NCI-H187 treated with DMSO at 0.1 percent for 48 hours (cell line): ENCODE results near the gene NHS.

Experiments used
- DNase-seq: peaks from one replicate; lab custom pipeline; 2025; lab: John Stamatoyannopoulos, UW

The NHS gene

DNA sequence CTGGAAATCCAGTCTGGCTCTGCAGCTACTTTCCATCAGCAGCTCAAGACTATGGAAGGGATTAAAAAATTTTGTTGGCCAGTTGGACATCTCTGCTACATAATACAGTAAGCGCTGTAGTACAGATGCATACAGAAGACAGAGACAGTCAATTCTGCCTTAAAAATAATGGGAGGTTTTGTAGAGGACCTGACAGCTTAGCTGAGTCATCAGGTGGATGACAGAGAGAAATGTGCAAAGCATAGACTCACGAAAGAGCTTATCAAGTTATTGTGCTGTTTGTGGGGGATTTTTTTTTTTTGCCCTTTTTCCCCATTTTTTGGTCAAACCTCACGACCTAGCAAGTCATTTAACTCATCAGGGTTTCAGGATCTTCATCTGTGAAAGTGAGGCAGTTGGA is 213.3 kb downstream of the NHS start:
- DNase-seq = no peak

- peak; percentile 28 for DNase-seq
Measured at GRCh38 chrX:17590892-17591740, 216.1 kb downstream of the NHS start.

- no peak for DNase-seq
Measured at GRCh38 chrX:17591741-17592110, 216.7 kb downstream of the NHS start.

GRCh38 chrX:17592117-17592516 is 217.1 kb downstream of the NHS start:
- DNase-seq = no peak

GRCh38 chrX:17594693-17595092 is 219.7 kb downstream of the NHS start:
- no peak for DNase-seq

DNA sequence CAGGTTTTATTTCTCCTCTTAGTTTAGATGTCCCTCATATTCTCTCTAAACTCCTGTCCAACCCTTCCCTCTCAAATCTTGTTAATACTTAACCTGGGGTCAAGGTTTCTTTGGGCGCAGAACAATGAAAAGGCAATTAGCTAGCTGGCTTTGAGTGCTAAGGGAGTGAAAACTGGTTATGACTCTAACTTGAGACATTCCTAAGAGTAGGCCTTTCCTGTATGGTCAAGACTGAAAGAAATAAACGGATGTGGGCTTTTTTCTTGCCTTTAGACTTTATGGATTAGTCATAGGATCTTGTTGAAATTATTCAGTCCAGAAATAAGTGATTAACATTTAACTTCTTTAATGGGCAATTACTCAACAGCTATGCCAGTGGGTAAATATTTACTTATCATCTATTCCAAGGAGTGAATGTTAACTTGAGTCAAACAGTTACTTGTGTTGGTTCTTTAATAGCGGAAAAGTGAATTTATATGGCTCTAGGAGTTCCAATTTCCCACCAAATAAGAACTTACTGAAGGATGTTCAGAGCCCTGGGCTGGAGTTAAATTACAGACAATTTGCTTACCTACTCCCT is 220.5 kb downstream of the NHS start:
- no peak for DNase-seq

DNA sequence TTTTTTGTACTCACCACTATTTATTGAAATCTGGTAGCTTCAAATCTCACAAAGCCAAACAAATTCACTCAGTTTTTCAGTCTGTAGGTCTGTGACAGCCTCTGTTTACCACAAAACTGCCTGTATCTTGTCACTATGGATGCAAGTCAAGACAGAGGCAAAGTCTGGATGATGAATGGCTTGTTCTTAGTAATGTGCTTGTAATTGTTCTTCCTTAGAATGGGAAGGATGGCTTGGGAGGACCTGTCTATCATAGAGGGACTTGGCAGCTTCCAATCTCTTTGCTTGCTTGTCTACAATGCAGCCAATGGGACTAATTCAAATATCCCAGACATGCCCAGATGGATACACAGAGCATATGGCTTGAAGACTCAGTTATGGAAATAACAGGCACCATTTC is 221.1 kb downstream of the NHS start:
- DNase-seq = no peak

GRCh38 chrX:17596546-17597205 is 221.7 kb downstream of the NHS start:
- no peak for DNase-seq

DNA sequence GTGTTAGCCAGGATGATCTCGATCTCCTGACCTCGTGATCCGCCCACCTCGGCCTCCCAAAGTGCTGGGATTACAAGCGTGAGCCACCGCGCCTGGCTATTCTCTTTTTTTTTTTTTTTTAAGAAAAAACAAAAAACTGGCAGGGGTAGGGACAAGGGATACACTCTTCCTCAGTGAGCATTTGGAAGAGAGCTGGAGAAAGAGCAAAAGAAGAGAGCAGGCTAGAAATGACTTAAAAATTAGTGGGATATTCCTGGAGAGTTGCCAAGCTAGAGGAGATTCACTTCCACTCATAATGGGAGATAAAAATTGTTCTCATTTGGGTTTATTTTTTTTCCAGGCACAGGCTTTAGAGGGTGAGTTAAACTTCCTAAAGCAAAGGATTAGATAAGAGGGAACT is 222.3 kb downstream of the NHS start:
- DNase-seq = no peak

DNA sequence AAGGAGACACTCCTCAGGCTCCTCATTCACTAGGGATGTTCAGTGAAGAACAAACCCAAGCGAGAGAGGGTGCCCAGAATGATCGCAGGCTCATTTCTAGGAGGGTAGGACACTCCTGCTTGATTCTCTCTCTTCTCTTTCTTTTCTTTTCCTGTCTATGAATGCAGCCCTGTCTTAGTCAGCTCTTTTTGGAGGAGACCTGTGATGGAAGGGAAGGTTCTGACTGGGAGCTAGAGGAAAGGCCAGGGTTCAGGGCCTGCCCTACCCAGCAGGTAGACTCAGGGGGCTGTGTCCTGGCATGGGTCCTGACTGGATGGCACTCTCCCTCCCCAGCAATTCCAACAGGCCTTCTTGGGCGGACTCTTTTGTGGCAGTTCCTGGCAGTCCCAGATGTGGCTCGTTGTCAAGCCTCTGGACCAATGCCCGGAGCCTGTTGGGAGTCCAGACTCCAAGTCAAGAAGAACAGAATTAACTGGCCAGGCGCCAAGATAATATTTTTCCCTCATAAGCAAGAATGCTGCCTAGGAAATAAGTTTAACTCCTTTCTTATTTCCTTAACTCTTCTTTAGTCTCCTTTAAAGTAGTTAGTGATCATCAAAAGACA is 222.9 kb downstream of the NHS start:
- no peak for DNase-seq

DNA sequence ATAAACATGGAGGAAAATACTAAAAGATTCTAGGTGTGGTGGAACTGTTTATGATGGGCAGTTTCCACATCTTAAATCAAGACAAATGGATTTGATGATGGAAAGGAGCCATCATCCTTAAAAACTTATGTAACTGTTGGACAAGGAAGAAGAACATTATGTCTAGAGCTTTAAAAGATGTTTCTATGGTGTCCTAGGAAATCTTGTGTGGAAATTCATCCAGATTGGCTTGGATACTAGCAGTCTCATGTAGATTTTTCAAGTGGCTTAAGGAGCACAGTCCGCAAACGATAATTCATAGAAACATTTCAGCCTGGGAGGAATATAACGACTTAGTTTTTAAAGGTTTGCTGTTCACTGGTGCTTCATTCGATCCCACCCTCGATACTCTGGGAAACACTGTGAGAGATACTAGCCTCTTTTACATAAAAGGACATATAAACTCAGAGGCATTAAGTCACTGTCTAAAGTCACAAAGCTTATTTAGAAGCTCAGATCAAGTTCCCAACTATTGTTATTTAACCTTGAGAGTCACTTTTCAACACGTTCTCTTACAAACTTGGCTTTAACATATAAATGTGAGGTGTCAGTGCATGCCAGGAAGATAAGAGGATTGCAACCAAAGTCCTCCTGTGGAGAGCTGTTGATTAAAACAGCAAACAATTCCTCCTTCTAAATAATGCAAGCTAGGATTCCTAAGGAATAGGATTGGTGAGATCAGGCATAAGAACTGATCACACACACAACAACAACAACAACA is 226.6 kb downstream of the NHS start:
- DNase-seq = no peak

DNA sequence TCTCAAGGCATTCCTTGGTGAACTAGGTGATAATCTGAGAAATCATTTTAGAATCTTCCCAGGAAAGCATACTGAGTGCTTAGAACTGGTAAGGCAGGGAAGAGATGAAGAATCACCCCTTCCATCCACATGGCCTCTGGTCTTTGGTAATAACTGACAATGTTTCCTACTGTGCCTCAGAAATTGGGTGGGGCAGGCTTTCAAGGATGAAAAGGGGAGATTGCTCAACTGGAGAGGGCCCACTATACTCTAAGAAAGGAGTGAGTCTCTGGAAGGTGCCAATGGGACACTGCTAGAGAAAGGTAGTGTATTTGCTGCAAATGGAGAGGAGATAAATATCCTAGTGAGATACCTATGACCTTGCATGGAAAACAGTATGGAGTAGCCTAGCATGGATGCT is 227.2 kb downstream of the NHS start:
- DNase-seq = no peak

DNA sequence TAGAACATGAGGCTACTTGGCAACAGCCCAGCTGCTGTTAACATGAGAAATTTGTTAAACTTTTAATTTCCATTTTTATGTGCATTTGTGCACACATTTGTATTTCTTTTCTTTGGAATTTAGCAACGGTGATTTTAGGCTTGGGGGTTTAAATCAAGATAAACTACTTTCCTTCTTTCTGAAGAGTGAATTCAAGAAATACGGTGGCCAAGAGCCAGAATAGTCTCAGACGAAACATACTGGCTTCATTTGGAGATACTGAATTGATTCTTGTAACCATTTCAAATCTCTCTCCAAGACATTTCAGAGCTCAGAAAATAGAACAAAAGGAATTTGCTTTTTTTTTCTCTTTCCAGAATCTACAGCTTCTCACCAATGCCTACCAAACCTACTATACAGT is 228.2 kb downstream of the NHS start:
- DNase-seq = no peak

- DNase-seq = no peak
Measured at GRCh38 chrX:17605676-17606075, 230.7 kb downstream of the NHS start.

GRCh38 chrX:17606231-17606630 is 231.2 kb downstream of the NHS start:
- DNase-seq = no peak

- DNase-seq = no peak
Measured at GRCh38 chrX:17608888-17609287, 233.9 kb downstream of the NHS start.

DNA sequence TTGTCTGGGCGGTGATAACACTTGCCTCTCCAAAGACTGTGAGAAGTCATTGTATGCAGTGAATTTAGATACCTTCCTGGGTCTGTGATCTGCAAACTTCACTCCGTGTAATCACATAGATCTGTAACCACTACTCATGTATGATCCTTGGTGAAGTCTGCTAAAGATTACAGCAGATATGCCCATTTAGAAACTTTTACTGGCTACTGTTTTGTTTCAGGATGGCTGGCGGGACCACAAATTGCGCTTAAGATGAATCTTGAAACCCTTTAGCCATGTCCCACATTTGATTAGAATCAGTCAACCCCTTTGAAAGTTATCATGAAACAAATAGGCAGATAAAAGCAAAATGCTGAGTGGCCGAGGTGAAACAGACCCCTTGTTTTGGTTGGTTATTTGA is 235.8 kb downstream of the NHS start:
- no peak for DNase-seq

DNA sequence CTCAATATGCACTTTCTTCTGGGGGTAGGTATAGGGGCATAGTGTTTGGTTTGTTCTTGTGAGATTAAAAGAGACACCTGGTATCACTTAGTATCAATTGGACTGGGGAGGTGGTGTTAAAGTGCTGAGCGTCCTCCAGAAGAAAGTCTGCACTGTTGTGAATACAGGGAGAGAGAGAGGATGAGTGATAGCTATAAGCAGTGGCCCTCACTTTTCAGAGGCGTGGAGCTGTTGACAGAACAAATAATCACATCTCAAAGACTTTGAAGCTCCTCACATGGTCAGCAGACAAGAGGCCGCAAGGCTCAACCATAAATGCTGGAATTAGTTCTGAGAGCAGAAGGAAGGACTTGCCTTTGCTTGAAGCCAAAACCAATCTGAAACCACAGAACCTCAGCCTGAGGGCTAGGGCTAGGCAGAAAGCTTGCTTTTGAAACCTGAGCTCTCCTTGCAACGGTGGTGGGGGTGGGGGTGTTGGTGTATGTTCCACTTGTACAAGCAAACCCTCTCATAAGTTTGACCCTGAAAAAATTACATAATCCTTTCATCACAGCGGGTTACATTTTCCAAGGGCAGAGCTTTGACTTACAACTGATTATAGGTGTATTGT is 239.1 kb downstream of the NHS start:
- DNase-seq = peak; percentile 13

GRCh38 chrX:17616936-17617335 is 241.9 kb downstream of the NHS start:
- DNase-seq = no peak

DNA sequence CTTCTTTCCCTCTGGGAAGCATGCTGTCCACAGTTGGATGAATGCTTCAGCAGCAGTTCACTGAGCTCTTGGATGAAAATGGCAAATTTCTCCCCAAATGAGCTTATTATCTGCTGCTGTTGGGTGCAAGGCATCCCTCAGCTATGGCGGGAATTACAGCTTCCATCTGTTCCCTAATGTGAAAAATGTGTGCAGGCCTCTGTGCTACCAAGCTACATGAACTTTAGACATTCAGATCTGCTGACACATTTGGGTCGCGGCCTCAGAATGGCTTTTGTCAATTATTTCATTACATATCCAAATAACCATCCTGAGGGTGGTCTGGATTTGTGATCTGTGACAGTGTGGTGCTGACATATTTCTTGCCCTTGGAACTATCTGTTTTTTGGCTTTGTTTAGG is 242.8 kb downstream of the NHS start:
- no peak for DNase-seq

DNA sequence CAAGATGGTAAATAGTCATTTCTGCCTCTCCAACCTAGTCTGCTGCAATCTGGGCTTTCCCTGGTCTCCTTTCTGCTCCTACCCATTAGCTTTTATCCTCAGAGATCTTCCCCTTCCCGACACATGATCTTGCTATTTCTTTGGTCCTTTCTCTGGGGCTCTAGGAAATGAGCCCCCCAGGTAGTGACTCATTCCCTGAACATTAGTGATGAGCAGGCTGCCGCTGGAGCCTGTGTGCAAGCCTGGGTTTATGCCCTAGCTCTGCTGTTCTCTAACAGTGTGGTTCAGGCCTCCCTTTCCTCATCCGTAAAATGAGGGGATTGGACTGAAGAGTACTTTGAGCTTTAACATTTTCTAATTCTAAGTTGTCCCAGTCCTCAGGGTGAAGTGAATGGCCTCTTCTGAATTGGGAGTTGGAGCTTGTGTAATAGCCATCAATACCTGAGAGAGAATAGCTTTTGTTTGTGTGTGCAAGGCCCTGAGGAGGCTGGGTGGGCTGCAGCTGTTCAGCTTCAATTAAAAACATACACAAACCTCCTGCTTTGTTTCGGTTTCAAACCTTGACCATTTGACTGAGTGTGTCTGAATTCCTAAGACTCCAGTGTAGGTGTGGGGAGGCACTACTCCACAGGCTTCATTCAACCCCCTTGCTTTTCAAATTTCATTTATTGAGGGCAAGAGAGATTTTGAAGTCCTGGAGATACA is 246.7 kb downstream of the NHS start:
- DNase-seq = no peak
